ENCODE results near the gene SEC16A.

Gene SEC16A, protein sequence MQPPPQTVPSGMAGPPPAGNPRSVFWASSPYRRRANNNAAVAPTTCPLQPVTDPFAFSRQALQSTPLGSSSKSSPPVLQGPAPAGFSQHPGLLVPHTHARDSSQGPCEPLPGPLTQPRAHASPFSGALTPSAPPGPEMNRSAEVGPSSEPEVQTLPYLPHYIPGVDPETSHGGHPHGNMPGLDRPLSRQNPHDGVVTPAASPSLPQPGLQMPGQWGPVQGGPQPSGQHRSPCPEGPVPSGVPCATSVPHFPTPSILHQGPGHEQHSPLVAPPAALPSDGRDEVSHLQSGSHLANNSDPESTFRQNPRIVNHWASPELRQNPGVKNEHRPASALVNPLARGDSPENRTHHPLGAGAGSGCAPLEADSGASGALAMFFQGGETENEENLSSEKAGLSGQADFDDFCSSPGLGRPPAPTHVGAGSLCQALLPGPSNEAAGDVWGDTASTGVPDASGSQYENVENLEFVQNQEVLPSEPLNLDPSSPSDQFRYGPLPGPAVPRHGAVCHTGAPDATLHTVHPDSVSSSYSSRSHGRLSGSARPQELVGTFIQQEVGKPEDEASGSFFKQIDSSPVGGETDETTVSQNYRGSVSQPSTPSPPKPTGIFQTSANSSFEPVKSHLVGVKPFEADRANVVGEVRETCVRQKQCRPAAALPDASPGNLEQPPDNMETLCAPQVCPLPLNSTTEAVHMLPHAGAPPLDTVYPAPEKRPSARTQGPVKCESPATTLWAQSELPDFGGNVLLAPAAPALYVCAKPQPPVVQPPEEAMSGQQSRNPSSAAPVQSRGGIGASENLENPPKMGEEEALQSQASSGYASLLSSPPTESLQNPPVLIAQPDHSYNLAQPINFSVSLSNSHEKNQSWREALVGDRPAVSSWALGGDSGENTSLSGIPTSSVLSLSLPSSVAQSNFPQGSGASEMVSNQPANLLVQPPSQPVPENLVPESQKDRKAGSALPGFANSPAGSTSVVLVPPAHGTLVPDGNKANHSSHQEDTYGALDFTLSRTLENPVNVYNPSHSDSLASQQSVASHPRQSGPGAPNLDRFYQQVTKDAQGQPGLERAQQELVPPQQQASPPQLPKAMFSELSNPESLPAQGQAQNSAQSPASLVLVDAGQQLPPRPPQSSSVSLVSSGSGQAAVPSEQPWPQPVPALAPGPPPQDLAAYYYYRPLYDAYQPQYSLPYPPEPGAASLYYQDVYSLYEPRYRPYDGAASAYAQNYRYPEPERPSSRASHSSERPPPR (N-terminal part only)

DNA sequence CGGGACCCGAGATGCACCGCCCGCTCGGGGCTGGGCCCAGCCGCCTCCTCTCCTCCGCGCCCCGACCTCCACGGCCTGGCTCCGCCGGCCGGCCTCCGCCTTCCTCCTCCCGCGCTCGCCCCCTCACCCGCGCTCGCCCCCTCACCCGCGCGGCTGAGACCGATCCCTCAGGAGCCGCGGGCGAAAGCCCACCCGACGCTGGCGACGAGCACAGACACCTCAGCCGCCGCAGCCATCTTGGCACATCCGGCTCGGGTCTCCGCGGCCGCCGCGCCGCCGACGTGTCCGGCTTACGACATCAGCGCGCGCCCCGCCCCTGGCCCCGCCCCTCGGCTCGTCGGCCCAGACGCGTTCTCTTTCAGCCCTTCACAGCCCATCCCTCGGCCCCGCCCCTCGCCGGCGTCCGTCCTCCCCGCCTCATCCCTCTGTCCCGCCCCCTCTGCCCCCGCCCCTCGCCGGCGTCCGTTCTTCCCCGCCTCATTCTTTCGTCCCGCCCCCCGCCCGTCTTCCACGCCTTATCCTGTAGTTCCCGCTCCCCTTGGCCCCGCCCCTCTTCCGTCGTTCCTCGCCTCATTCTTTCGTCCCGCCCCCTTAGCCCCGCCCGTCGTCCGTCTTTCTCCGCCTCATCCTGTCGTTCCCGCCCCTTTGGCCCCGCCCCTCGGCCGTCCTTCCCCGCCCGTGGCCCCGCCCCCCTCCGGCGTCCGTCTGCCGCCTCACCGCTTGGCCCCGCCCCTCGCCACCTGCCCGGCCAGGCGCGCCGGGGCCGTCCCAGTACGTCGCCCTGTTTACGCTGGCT is at the start of gene SEC16A:
Gene SEC16A (minus strand): TSS at position 248 of the 796 bp plus-strand sequence. CDS start 5,425 bp downstream, outside the sequence.
- no peak for FAIRE-seq

DNA sequence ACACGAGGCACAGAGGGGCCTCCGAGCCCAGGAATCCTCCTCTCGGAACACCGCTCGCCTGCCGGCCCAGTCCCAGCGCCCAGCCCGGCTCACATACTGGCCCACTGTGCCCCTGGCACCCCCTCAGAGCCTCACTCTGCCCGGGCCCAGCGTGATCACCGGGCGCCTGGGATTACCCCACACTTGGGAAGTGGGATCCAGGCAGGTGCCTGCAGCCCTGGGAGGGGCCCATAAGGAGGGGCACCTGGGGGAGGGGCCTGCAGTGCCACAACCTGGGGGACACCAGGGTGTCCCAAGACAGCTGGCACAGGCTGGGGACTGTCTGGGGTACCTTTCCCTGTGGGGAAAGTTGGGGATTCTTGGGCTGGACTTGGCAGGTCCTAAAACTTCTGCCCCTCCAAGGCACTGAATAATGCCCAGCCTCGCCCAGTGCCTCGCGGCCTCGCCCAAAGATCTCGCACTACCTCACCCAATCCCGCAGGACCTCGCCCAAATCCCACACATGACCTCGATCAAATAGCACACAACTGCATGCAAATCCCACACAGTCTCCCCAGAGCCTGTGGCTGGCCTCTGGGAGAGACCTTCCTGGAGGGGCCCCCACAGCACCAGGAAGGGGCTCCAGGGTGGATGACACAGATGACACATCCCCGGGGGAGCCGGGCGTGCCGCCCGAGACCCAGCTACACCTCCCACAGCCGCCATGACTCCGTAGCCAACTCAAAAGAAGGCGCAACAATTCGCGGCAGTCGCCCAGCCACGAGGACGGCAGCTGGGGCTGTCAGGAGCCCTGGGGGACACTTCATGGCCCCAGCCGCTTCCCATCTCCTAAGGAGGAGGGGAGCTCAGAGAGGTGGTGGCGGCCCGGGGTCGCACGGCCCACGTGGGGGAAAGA is 49.3 kb upstream of the SEC16A start:
- no peak for FAIRE-seq

DNA sequence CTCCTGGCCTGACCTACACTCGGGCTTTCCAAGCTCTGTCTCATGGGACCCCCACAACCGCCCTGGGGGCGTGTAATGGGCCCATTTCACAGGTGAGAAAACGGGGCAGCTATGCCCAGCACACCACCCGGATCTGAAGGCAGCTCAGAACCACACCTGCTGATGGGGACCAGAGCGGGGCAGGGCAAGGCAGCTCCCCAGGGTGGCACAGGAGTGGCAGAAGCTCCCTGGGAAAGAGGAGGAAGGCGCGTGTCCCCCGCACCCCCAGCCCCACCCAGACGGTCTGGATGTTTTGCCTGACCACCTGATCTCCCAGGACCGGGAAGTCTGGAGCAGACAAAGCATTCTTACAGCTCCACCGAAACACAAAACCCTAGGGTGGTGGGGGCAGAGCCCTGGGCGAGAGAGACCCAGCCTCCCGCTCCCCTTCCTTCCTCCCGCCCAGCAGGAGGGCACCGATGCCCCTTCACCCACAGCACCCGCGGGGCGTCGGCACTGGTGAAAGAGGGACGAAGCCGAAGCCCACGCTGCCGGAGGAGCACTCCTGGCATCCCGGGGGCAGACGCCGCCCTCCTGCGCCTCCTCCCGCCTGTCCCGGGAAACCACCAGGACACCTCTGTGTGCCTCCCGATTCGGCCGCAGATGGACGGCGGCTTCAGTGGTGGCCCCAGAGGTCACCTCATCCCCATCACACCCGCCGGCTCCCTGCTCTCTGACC is 48.5 kb upstream of the SEC16A start:
- no peak for FAIRE-seq

DNA sequence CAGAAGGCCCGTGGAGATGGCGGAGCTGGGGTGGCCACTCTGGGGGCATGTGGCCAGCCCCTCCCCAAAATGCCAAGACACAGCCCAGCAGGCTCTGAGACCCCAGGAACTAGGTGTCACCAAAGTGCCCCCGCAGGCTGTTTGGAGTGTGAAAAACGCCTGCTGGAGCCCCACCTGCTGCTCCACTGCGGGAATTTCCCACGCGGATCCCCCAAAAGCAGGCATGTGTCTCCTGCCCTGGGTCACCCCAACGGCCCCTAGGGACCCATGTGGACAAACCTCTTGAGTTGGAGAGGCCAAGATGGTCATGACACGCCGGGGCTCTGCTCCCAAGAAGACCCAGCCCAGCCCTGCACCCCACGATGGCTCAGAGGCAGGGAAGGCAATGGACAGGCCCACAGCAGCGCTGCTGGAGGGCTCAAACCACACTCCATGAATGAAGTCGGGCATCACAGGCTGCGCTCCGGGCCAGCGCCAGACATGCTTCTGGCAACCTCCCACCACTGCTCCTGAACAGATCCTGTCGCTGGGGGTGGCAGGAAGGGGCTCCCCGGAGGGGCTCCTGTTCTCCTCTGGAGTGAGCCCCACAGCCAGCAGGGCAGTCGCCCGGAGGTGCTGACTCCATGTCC is 47.7 kb upstream of the SEC16A start:
- FAIRE-seq, result no peak

DNA sequence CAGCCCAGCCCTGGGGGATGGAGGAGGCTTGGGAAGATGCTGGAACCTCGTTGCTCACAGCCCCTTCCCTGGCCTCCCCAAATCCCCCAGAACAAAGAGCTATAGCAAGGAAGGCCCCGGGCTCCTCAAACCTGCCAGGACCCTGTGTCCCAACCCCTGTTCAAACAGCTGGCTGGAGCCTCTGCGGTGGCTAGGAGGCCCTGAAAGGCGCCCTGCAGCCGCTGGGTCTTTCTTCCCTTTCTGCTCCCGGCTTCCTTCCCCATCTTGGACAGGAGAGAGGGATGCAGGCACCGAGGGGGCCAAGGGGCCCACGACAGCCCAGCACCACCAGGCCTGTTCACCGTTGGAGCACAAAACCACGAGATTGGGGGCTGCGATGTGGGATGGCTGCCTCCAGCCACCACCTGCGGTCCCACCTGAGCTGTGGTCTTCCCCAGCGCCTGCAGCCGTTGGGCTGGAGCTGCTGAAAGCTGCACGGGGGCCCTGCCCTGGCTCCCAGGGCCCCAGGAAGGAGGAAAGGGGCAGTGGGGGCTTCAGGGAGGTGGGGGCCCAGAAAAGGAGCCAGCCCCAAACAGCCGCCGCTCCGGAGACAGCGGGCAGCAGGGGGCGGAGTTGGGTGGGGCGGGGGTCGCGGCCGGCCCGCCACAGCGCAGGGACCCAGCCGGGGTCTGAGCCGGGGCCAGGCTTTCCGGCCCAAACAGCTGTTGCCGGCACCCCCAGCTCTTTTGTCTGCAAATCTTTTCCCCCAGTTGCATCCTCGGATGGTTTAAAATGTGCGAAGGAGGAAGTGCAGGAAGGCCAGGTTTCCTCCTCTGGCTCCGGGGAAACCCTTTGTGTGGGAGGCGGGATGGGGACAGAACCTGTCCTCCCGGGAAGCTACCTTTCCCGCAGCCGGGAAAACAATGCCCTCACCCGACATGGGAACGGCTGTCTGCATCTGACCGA is 46.9 kb upstream of the SEC16A start:
- FAIRE-seq, result no peak

DNA sequence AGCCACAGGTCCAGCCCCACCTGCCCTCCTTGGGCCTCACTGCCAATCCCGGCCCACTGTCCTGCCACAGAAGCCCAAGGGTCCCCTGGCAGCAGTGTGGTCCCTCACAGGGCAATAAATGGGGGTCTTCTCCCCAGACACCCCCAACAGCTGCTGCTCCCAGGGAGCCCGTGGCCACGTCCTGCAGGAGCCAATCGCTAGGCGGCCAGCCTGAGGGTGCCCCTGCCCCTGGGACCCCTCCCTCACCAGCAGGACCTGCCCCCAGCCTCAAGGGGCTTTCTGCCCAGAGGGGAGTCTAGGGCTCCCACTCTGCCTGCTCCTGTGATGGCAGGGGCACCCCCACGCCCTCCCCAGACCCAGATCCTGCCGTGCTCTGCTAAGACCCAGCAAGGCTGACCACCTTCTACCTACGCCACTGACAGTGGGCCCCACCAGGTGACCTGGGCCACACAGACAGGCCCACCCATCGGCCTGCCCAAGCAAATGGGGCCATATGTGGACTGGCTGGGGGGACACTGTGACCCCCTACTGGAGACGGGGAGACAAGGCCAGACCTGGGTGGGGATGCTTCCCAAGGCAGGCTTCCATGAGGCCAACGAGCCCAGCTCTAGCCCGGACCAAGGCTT is 46.0 kb upstream of the SEC16A start:
- no peak for FAIRE-seq

DNA sequence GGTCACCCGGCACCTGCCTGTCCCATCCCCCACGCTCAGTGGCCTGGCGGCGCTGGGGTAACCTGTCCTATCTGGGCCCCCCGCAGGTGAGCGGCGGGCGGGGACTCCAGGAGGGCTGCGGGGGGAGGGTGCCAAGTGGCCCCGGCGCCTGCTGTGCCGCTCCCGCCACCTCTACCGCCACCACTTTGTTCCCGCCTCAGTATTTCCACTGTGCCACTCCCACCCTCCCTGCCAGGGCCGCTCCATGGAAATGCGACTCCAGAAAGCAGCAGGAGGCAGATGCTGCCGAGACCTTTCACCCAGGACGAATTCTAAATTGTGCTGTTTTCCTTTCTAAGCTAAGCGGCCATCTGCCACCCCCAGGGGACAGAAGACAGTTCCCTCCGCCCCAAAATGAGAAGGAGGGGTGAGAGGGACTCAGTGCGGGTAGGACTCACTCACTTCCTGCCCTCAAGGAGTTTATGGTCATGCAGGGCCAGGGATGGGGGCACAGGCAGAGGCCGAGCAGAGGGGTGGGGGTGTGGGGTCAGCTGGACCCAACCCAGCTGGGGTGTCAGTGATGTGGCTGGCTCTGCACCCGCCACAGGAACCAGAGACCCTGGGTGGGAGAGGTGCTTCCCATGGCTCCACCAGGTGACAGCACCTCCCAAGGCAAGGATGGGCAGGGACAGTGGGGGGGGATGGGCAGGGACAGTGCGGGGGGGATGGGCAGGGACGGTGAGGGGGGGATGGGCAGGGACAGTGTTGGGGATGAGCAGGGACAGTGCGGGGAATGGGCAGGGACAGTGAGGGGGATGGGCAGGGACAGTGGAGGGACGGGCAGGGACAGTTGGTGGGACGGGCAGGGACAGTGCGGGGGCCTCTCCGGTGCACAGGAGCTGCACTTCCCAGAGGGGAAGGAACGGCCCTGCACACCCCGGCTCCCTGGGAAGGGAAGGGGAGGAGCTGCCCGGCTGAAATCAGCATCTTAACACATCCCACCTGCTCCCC is 45.2 kb upstream of the SEC16A start:
- no peak for FAIRE-seq

DNA sequence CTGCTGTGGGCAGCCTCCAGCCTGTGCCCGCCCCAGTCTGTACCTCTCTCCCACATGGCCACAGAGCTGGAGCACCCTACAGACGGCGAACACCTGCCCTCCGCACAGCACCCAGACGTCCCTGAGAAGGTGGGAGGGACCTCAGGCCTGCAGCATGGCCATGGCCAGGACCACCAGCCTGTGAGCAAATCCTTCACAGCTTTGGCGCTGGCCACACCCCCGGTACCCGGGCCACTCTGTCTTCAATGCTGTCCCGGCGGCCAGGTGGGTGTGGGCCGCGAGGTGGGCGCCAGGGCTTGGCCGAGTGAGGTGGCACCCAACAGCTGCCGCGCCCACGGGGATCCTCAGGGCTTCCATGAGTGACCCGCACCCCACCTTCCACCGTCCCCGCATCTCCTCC is 44.3 kb upstream of the SEC16A start:
- FAIRE-seq, result no peak

DNA sequence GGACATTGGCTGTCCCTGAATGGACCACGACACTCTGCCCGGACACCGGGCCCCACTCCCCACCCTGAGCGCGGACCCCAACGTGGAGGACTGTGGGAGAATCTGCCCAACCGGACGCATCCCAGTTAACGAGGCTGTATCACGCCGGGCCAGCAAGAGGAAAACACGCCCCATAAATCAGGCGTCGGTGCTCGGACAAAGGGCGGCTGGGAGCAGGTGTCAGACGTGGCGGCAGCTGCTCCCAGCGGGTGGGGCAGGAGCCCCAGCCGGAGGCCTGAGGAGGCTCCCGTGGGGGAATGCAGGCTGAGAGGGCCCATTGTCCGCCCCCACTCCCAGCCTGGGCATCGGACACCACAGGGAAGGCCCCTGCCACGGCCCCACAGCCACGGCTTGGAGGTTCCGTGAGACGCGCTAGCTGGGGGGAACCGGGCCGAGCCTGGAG is 43.8 kb upstream of the SEC16A start:
- no peak for FAIRE-seq

DNA sequence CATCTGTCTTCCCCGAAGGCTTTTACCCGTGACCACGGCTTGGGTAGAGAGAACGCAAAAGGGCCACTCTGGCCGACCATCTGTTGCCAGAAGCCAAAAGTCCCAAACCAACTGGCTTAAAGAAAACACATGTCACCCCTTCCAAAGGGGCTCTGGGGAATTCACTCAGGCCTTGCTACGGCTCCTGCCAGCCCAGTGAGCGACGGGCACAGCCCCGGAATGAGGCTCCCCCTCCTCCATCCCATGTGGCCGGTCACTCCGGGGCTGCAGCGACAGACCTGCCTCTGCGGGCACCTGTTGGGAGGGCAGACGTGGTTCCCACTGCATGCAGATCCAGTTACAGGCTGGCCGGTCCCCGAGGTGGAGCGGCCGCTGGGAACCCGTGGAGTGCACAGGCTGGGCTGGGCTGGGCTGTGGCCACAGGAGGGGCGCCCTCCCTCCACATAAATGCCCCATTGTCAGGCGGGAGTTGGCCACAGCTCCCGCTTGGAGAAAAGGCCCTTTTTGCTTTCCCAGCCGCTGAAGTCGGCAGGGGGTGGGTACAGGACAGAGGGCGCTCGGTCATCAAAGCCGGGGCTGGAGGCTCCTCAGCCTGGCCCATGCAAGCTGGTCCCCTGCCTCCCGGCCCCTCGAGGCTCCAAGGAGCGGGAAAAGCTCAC is 43.1 kb upstream of the SEC16A start:
- FAIRE-seq, result no peak

DNA sequence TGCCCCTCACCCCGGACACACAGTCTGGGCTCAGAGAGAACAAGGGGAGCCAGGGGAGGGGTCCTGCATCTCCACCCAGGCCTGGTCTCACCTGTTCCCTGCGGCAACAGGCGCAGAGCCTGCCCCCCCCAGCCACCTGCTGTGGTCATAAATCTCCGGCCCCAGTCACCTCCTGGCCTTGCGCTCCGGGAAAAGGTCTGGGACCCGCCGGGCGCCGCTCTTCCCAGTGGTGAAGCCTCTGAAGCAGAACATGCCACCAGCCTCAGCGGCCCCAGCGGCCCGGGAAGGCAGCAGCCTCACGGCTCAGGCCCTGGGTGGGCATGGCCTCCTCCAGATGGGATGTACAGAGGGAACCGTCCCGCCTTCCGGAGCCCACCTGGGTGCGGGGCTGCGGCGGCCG is 42.4 kb upstream of the SEC16A start:
- no peak for FAIRE-seq

DNA sequence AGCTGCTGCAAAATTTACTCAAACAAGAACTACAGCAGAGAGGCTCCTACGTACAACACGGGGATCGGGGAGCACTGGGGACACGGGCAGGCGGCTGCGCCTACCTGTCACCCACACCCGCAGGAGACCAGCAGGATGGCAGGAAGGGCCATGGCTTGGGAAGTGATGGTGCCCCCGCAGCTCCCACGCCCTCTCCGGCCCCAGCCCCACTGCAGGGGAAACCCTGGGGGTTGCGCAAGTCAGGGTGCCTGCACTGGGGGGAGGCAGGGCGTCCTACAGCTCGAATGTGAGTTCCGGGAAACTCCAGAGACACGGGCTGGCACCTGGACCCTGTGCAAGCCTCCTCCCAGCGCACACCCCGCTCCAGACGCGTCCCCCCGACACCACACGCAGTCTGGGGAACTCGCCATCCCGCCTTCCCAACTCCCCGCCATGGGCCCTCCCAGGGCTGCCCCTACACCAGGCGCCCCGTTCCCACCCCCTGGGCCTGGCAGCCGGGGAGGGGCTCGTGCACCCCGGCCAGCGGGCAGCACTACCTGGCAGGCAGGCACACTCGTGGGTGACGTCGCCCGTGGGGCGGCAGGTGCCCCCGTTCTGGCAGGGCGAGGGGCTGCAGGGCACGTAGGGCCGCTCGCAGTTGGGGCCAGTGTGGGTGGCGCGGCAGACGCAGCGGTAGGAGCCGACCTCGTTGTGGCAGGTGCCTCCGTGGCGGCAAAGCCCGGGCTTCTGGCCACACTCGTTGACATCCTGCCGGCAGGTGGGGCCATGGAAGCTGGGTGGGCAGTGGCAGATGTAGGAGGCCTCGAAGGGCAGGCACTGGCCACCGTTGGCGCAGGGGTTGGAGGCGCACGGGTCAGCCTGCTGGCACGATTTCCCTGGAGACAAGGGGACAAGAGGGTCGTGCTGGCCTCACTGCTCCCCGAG is 39.7 kb upstream of the SEC16A start:
- FAIRE-seq, result no peak

DNA sequence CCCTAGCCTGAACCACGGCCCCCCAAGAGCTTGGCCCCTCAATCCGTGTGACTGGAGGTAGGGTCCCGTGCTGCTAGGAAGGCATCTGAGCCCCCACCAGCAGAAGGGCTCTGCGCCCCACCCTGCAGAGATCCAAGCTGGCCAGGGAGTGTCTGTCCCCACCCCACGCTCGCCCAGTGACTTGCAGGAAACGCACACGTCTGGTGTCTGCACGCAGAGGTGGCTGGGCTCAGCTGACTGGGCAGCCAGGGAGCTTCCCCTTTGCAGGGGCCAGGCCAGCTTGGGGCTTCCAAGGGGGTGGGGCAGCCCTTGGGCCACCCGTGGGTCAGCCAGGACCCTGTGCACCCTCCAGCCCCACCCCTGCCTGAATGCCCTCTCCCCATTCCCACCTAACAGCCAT is 38.7 kb upstream of the SEC16A start:
- FAIRE-seq, result no peak

DNA sequence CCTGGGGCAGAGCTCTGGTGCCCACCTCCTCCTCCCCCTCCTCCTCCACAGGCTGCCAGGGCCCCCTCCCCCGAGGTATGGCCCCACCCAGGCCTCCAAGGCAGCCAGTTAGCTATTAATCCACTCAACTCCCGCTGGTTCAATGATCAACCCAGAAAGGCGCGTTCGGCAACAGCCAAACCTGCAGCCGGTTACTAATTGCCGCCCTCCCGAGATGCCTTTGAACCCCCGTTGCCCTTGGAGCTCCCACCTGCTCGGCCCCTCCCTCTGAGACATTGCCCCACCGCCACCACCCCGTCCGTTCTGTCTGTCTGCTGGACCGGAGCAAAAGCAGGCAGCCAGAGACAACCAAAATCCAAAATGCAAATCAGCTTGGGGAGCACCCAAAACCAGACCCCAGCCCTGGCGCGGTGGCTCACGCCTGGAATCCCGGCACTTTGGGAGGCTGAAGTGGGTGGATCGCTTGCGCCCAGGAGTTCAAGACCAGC is 37.3 kb upstream of the SEC16A start:
- no peak for FAIRE-seq
